HepG2 (cell line): Measurements from ENCODE around the gene CHID1. TPM values are rescaled to one million over a fixed set of nuclear protein-coding genes. Genes with fewer than 3 reads are reported as not detected.

Experiments used
- AHR ChIP-seq: IDR thresholded peaks from 2 replicates; pipeline ENCODE4 v1.6.1; 2018; ENCODE audit warnings: missing genetic modification reagents, missing compliant biosample characterization
- DMAP1 ChIP-seq: IDR thresholded peaks from 2 replicates; pipeline ENCODE4 v1.6.1; 2016
- ERF ChIP-seq: IDR thresholded peaks from 2 replicates; pipeline ENCODE4 v1.6.1; 2018; ENCODE audit warnings: missing biosample characterization, missing genetic modification reagents
- ESRRA ChIP-seq: sonication (generic); formaldehyde crosslinking; IDR thresholded peaks from 2 replicates; pipeline ENCODE4 v1.5.1; 2020; ENCODE audit warnings: mild to moderate bottlenecking, low read depth, missing genetic modification reagents
- EZH2 ChIP-seq: conservative IDR thresholded peaks from 2 replicates; pipeline ENCODE4 v1.6.1; 2012; ENCODE audit warnings: mild to moderate bottlenecking, low read depth, low read length, moderate library complexity
- HIVEP1 ChIP-seq: sonication (generic); formaldehyde crosslinking; IDR thresholded peaks from 2 replicates; pipeline ENCODE4 v1.4.0; 2020; ENCODE audit warnings: mild to moderate bottlenecking, missing genetic modification reagents
- HNRNPL ChIP-seq: fragments of 200-400 bp; formaldehyde crosslinking; IDR thresholded peaks from 2 replicates; pipeline ENCODE4 v1.6.1; 2017; ENCODE audit warnings: mild to moderate bottlenecking, low read depth, low read length
- ISL2 ChIP-seq: sonication (generic); formaldehyde crosslinking; IDR thresholded peaks from 2 replicates; pipeline ENCODE4 v1.5.0; 2020; ENCODE audit warnings: missing genetic modification reagents
- KDM5A ChIP-seq: fragments of 200-600 bp; sonication (generic); IDR thresholded peaks from 2 replicates; pipeline ENCODE4 v1.7.0; 2018; ENCODE audit warnings: antibody characterized with exemption, mild to moderate bottlenecking, low read length, borderline replicate concordance
- MEIS1 ChIP-seq: sonication (generic); formaldehyde crosslinking; IDR thresholded peaks from 2 replicates; pipeline ENCODE4 v1.9.0; 2021; ENCODE audit warnings: mild to moderate bottlenecking, missing genetic modification reagents, moderate library complexity, borderline replicate concordance
- PHF21A ChIP-seq: sonication (generic); formaldehyde crosslinking; IDR thresholded peaks from 2 replicates; pipeline ENCODE4 v1.5.0; 2020; ENCODE audit warnings: mild to moderate bottlenecking, missing genetic modification reagents
- TAF1 ChIP-seq: sonication (generic); formaldehyde crosslinking; IDR thresholded peaks from 2 replicates; pipeline ENCODE4 v1.4.0; 2020; ENCODE audit warnings: missing genetic modification reagents
- TGIF2 ChIP-seq: IDR thresholded peaks from 2 replicates; pipeline ENCODE4 v1.6.1; 2016; ENCODE audit warnings: control low read depth, missing compliant biosample characterization
- ZBTB38 ChIP-seq: sonication (generic); formaldehyde crosslinking; IDR thresholded peaks from 2 replicates; pipeline ENCODE4 v1.5.1; 2020; ENCODE audit warnings: mild to moderate bottlenecking, missing genetic modification reagents
- ZEB1 ChIP-seq: IDR thresholded peaks from 2 replicates; pipeline ENCODE4 v1.6.1; 2012; ENCODE audit warnings: mild to moderate bottlenecking, low read depth, inconsistent platforms; ENCODE audit not compliant: insufficient replicate concordance
- ZNF333 ChIP-seq: sonication (generic); formaldehyde crosslinking; IDR thresholded peaks from 2 replicates; pipeline ENCODE4 v1.4.0; 2020; ENCODE audit warnings: mild to moderate bottlenecking, missing genetic modification reagents, borderline replicate concordance
- ZNF546 ChIP-seq: sonication (generic); formaldehyde crosslinking; conservative IDR thresholded peaks from 2 replicates; pipeline ENCODE4 v1.8.1; 2023; ENCODE audit warnings: mild to moderate bottlenecking, missing genetic modification reagents
- ZNF563 ChIP-seq: sonication (generic); formaldehyde crosslinking; IDR thresholded peaks from 2 replicates; pipeline ENCODE4 v1.8.0; 2022; ENCODE audit warnings: mild to moderate bottlenecking, moderate library complexity, missing genetic modification reagents
- ZNF768 ChIP-seq: sonication (generic); formaldehyde crosslinking; IDR thresholded peaks from 2 replicates; pipeline ENCODE4 v1.4.0; 2020; ENCODE audit warnings: missing genetic modification reagents
- ZNF773 ChIP-seq: sonication (generic); formaldehyde crosslinking; IDR thresholded peaks from 2 replicates; pipeline ENCODE4 v1.4.0; 2020; ENCODE audit warnings: missing genetic modification reagents, borderline replicate concordance
- polyA plus RNA-seq, 8 experiments: library from polyadenylated mRNA; depleted of rRNA in 3 of 8; stranded (reverse) in 7 of 8; unstranded in 1 of 8; fragments of >200 nt; fragmentation: Illumina TruSeq in 4 of 8; extraction: Trizol in 4 of 8; gene quantifications; 2 replicates each; pipeline versions ENCODE4 v1.2.1 to v1.2.3, GENCODE V29; 2011 to 2016; ENCODE audit warnings: low read depth in 4 of 8, missing spikeins in 1 of 8, mixed read lengths in 1 of 8; ENCODE audit not compliant: insufficient read depth in 1 of 8
- total RNA-seq, 5 experiments: library from RNA; depleted of rRNA; stranded (reverse); fragments of >200 nt; fragmentation: Illumina TruSeq; extraction: Trizol; gene quantifications; 2 replicates each; pipeline ENCODE4 v1.2.3, GENCODE V29; 2016; ENCODE audit warnings: low read depth in 1 of 5
- TF ChIP-seq, protein P1 (sequence below): sonication (generic); formaldehyde crosslinking; IDR thresholded peaks from 2 replicates; pipeline ENCODE4 v1.8.1; 2023; ENCODE audit warnings: mild to moderate bottlenecking, missing genetic modification reagents
- TF ChIP-seq, protein P2 (sequence below): sonication (generic); formaldehyde crosslinking; IDR thresholded peaks from 2 replicates; pipeline ENCODE4 v1.9.0; 2022; ENCODE audit warnings: low read depth, missing genetic modification reagents
- TF ChIP-seq, protein P3 (sequence below): sonication (generic); formaldehyde crosslinking; IDR thresholded peaks from 2 replicates; pipeline ENCODE4 v1.4.0; 2020; ENCODE audit warnings: missing genetic modification reagents
- TF ChIP-seq, protein P4 (sequence below): sonication (generic); formaldehyde crosslinking; IDR thresholded peaks from 2 replicates; pipeline ENCODE4 v1.4.0; 2020; ENCODE audit warnings: missing genetic modification reagents, mild to moderate bottlenecking, borderline replicate concordance

The CHID1 gene
- total and polyA plus RNA-seq, 2 of the 13 experiments (the other 11 are each of a cell fraction or from before 2014, with no cell fraction given), result 65.1 to 93.6 TPM

DNA sequence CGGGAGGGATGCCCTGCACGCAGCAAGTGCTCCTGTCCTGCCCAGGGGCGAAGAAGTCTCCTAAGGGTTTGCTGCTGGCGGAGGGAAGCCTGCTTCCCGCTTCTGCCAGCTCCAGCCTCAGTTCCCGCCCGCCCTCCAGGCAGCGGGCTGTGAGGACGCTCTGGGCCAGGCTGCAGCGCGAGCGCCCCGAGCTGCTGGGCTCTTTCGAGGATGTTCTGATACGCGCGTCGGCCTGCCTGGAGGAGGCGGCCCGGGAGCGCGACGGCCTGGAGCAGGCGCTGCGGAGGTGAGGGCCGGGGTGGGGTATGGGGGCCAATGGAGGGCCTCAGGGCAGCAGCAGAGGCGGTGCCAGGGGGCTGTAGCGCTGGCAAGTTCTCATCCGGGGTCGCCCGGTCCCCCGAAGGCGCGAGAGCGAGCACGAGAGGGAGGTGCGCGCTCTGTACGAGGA is 80.7 kb downstream of the CHID1 start (continued):
- TF ChIP-seq ISL2 (CRISPR knock-in tag) (no peak), ZEB1 (no peak), MEIS1 (peak; percentile 49; the same call in 1 of the 2 replicates), DMAP1 (CRISPR knock-in tag) (no peak), AHR (no peak), EZH2 (no peak), PHF21A (CRISPR knock-in tag) (0 out of 2 replicates have a peak, but pooled peaks have one; percentile 4), ZNF563 (CRISPR knock-in tag) (no peak), HIVEP1 (0 out of 2 replicates have a peak, but pooled peaks have one; percentile 6), ZNF546 (no peak), KDM5A (no peak), TGIF2 (CRISPR knock-in tag) (no peak), ZNF773 (CRISPR knock-in tag) (no peak), ZBTB38 (CRISPR knock-in tag) (peak; percentile 82; the same call in 1 of the 2 replicates), ERF (CRISPR knock-in tag) (no peak), ZNF768 (CRISPR knock-in tag) (0 out of 2 replicates have a peak, but pooled peaks have one; percentile 8), ESRRA (CRISPR knock-in tag) (0 out of 2 replicates have a peak, but pooled peaks have one; percentile 23), HNRNPL (peak; percentile 7; the same call in 1 of the 2 replicates), ZNF333 (CRISPR knock-in tag) (peak; percentile 25; the same call in 1 of the 2 replicates), TAF1 (CRISPR knock-in tag) (no peak; the same call in 1 of the 2 replicates)
- TF ChIP-seq, protein P1, sequence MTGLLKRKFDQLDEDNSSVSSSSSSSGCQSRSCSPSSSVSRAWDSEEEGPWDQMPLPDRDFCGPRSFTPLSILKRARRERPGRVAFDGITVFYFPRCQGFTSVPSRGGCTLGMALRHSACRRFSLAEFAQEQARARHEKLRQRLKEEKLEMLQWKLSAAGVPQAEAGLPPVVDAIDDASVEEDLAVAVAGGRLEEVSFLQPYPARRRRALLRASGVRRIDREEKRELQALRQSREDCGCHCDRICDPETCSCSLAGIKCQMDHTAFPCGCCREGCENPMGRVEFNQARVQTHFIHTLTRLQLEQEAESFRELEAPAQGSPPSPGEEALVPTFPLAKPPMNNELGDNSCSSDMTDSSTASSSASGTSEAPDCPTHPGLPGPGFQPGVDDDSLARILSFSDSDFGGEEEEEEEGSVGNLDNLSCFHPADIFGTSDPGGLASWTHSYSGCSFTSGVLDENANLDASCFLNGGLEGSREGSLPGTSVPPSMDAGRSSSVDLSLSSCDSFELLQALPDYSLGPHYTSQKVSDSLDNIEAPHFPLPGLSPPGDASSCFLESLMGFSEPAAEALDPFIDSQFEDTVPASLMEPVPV, result 0 out of 2 replicates have a peak, but pooled peaks have one; percentile 20
- TF ChIP-seq, protein P2, sequence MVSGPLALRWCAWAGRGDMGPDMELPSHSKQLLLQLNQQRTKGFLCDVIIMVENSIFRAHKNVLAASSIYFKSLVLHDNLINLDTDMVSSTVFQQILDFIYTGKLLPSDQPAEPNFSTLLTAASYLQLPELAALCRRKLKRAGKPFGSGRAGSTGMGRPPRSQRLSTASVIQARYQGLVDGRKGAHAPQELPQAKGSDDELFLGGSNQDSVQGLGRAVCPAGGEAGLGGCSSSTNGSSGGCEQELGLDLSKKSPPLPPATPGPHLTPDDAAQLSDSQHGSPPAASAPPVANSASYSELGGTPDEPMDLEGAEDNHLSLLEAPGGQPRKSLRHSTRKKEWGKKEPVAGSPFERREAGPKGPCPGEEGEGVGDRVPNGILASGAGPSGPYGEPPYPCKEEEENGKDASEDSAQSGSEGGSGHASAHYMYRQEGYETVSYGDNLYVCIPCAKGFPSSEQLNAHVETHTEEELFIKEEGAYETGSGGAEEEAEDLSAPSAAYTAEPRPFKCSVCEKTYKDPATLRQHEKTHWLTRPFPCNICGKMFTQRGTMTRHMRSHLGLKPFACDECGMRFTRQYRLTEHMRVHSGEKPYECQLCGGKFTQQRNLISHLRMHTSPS, result no peak
- TF ChIP-seq, protein P3, sequence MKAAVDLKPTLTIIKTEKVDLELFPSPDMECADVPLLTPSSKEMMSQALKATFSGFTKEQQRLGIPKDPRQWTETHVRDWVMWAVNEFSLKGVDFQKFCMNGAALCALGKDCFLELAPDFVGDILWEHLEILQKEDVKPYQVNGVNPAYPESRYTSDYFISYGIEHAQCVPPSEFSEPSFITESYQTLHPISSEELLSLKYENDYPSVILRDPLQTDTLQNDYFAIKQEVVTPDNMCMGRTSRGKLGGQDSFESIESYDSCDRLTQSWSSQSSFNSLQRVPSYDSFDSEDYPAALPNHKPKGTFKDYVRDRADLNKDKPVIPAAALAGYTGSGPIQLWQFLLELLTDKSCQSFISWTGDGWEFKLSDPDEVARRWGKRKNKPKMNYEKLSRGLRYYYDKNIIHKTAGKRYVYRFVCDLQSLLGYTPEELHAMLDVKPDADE (CRISPR knock-in tag), result no peak
- TF ChIP-seq, protein P4, sequence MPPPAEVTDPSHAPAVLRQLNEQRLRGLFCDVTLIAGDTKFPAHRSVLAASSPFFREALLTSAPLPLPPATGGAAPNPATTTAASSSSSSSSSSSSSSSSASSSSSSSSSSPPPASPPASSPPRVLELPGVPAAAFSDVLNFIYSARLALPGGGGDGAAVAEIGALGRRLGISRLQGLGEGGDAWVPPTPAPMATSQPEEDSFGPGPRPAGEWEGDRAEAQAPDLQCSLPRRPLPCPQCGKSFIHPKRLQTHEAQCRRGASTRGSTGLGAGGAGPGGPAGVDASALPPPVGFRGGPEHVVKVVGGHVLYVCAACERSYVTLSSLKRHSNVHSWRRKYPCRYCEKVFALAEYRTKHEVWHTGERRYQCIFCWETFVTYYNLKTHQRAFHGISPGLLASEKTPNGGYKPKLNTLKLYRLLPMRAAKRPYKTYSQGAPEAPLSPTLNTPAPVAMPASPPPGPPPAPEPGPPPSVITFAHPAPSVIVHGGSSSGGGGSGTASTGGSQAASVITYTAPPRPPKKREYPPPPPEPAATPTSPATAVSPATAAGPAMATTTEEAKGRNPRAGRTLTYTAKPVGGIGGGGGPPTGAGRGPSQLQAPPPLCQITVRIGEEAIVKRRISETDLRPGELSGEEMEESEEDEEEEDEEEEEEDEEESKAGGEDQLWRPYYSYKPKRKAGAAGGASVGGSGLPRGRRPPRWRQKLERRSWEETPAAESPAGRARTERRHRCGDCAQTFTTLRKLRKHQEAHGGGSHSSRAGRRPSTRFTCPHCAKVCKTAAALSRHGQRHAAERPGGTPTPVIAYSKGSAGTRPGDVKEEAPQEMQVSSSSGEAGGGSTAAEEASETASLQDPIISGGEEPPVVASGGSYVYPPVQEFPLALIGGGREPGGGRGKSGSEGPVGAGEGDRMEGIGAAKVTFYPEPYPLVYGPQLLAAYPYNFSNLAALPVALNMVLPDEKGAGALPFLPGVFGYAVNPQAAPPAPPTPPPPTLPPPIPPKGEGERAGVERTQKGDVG (CRISPR knock-in tag), result 0 out of 2 replicates have a peak, but pooled peaks have one; percentile 24
